Lower lobe of right lung (tissue), 2 donors: ENCODE data around the gene LURAP1L. TPM values are rescaled to one million over a fixed set of nuclear protein-coding genes. Genes with fewer than 3 reads are reported as not detected.

Source experiments
- ATAC-seq, 2 donors: fragments of 200-7000 bp; cut with Tn5 transposase; one replicate each; pipeline ENCODE4 v1.9.1; 2020 to 2022; ENCODE audit warnings: mild to moderate bottlenecking in 2 of 2, moderate library complexity in 2 of 2
- DNase-seq: peaks from one replicate; pipeline ENCODE4 v3.0.0-alpha.2; 2020
- H3K27ac ChIP-seq: fragments of 200-600 bp; one replicate; pipeline ENCODE4 v1.8.0; 2022
- H3K27me3 ChIP-seq: fragments of 200-600 bp; one replicate; pipeline ENCODE4 v1.8.0; 2022; ENCODE audit warnings: low read depth
- H3K36me3 ChIP-seq: fragments of 200-600 bp; one replicate; pipeline ENCODE4 v1.8.0; 2022; ENCODE audit warnings: mild to moderate bottlenecking
- H3K4me1 ChIP-seq: fragments of 200-600 bp; one replicate; pipeline ENCODE4 v1.8.0; 2022
- H3K4me3 ChIP-seq: fragments of 200-600 bp; one replicate; pipeline ENCODE4 v1.8.0; 2022; ENCODE audit warnings: mild to moderate bottlenecking
- H3K9me3 ChIP-seq: fragments of 200-600 bp; one replicate; pipeline ENCODE4 v1.8.0; 2022
- CTCF ChIP-seq: fragments of 200-600 bp; IDR thresholded peaks from one replicate; pipeline ENCODE4 v1.8.0; 2022; ENCODE audit warnings: antibody characterized with exemption, mild to moderate bottlenecking
- intact Hi-C: fragments of 100-400 bp; cut with DNase I; formaldehyde crosslinking; loops from one replicate; pipeline ENCODE4 v1.11.0; 2022
- total RNA-seq: library from RNA; stranded (reverse); fragmentation: NEBNext Ultra II Directional; extraction: Animal tissue kit (Norgen Biotek cat#: 25700); gene quantifications from one replicate; pipeline ENCODE4 v1.2.1, GENCODE V29; 2021
- donor health status: DM: no; HTN: yes; CAD: no; lungs with severe emphysema.

Gene LURAP1L
- total RNA-seq, 1 donor from 2014 or later, result 29.2 TPM

GRCh38 chr9:12851341-12852090, 76.7 kb downstream of the LURAP1L start:
- Histone ChIP-seq H3K4me3 (no peak overlapping the region), H3K4me1 (no peaks in the 10 kb centered on the region), H3K9me3 (no peaks in the 10 kb centered on the region), H3K27me3 (no peaks in the 10 kb centered on the region), H3K27ac (no peak overlapping the region), H3K36me3 (no peaks in the 10 kb centered on the region)
- ATAC-seq (no peak), DNase-seq (no peak)
- intact Hi-C loops, result no loop called here
- TF ChIP-seq CTCF, result no peak

DNA sequence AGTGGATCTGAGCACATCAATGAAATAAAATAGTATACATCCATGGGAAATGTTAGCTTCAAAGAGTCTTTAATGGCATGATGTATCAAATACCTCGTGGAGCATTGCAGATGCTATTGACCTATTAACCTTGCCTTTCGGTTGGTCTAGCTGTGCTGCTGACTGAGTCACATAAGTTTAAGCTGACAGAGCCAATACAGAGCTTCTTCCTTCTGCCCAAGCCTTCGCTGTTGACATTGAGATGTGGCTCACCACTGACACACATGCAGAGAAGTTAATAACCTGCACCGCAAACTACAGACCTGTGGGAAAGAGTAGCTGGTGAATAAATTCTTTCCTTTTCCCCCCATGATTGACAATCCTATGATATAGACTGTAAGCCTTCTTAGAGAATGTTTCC, 78.2 kb downstream of the LURAP1L start:
- H3K4me3 ChIP-seq, result no peak overlapping the region
- H3K27me3 ChIP-seq, result no peaks in the 10 kb centered on the region
- no peaks in the 10 kb centered on the region for H3K36me3 ChIP-seq
- H3K4me1 ChIP-seq, result no peaks in the 10 kb centered on the region
- H3K9me3 ChIP-seq, result no peaks in the 10 kb centered on the region
- intact Hi-C loops, result no loop called here
- DNase-seq (no peak), ATAC-seq (no peak)
- no peak overlapping the region for H3K27ac ChIP-seq
- TF ChIP-seq CTCF, result no peak

GRCh38 chr9:12854221-12854620, 79.4 kb downstream of the LURAP1L start:
- H3K27ac ChIP-seq, result no peak overlapping the region
- H3K36me3 ChIP-seq, result no peaks in the 10 kb centered on the region
- no peaks in the 10 kb centered on the region for H3K27me3 ChIP-seq
- DNase-seq, result no peak
- intact Hi-C loops, result no loop called here
- H3K4me1 ChIP-seq, result no peaks in the 10 kb centered on the region
- no peak for ATAC-seq
- H3K4me3 ChIP-seq, result no peak overlapping the region
- TF ChIP-seq CTCF, result no peak
- no peaks in the 10 kb centered on the region for H3K9me3 ChIP-seq

GRCh38 chr9:12855066-12855465, 80.2 kb downstream of the LURAP1L start:
- Histone ChIP-seq H3K36me3 (no peaks in the 10 kb centered on the region), H3K4me3 (no peak overlapping the region), H3K27me3 (no peaks in the 10 kb centered on the region), H3K9me3 (no peaks in the 10 kb centered on the region), H3K27ac (no peak overlapping the region), H3K4me1 (no peaks in the 10 kb centered on the region)
- intact Hi-C loops, result no loop called here
- no peak for ATAC-seq
- no peak for DNase-seq
- no peak for TF ChIP-seq CTCF

DNA sequence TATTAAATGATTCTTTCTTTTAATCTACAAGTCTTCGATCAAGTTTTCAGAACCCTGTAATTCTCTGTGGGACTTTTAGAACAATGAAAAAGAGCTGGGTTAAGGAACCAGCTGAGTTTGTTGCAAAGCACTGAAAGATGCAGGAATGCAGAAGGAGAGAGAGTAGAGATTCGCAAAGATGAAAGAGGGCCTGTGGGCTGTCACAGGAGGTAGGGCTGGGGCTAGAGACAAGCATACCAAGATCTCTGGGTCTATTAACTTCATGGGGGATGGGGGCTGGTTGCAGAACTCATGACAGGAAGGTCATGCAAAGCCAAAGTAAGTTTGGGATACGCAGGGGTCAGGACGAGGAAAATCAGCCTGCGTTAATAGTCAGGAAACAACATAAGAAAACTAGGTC, 81.8 kb downstream of the LURAP1L start:
- H3K36me3 ChIP-seq, result no peaks in the 10 kb centered on the region
- H3K27ac ChIP-seq, result no peak overlapping the region
- ATAC-seq (no peak), DNase-seq (no peak)
- no peaks in the 10 kb centered on the region for H3K9me3 ChIP-seq
- no peaks in the 10 kb centered on the region for H3K27me3 ChIP-seq
- TF ChIP-seq CTCF, result no peak
- no peak overlapping the region for H3K4me3 ChIP-seq
- intact Hi-C loops, result no loop called here
- no peaks in the 10 kb centered on the region for H3K4me1 ChIP-seq
